Tibial nerve (tissue), 4 donors: ENCODE data around the gene CDHR4.

ENCODE experiments used
- EP300 ChIP-seq, 2 donors: sonication (generic); formaldehyde crosslinking; IDR thresholded peaks; one replicate each; pipeline ENCODE4 v1.6.1; 2017; ENCODE audit warnings: antibody characterized with exemption in 2 of 2, mild to moderate bottlenecking in 1 of 2
- POLR2A ChIP-seq, 2 donors: fragments of 450-650 bp; IDR thresholded peaks; one replicate each; pipeline ENCODE4 v1.6.1; 2017; ENCODE audit warnings: antibody characterized with exemption in 2 of 2, mild to moderate bottlenecking in 2 of 2, moderate library complexity in 2 of 2
- TF ChIP-seq, protein P1 (sequence below), 5 experiments: fragments of 200-600 bp in 3 of 5; fragments of 450-650 bp in 2 of 5; sonication (generic) in 3 of 5; IDR thresholded peaks; one replicate each; pipeline ENCODE4 v1.5.1; 2016 to 2019; ENCODE audit warnings: antibody characterized with exemption in 5 of 5, mild to moderate bottlenecking in 3 of 5, moderate library complexity in 2 of 5

DNA sequence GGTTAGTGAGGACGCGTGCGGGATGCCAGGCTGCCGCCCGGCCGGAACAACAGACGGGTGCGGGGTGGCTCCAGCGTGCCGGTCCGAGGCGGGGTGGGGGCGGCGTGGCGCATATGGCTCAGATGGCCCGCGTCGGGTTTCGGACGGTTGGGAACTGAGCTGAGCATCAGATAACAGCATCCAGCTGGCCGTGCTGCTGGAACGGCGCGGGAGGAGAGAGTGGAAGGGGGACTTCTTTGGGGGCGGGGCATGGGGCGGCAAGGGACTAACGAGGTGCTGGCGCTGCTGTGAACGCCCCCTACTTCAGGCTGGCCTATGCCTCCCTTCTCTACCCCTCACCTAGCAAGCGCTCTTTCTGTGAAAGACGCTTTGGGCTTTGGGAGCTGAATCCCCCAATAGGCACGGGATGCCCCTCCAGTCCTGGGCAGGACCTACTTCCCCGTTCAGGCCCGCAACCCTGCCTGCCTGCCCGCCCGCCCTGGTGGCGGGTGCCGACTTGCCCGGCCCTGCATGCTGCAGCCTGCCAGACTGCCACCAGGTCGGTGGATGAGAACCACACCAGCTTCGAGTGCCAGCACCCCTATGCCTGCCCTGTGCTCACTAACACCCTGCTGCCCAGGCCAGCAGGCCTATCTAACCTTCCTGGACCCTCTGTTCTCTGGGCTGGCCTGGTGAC is 3.9 kb upstream of the CDHR4 start:
- TF ChIP-seq POLR2A (IDR thresholded peaks at IDR 0.05) = no peak
- TF ChIP-seq, protein P1, sequence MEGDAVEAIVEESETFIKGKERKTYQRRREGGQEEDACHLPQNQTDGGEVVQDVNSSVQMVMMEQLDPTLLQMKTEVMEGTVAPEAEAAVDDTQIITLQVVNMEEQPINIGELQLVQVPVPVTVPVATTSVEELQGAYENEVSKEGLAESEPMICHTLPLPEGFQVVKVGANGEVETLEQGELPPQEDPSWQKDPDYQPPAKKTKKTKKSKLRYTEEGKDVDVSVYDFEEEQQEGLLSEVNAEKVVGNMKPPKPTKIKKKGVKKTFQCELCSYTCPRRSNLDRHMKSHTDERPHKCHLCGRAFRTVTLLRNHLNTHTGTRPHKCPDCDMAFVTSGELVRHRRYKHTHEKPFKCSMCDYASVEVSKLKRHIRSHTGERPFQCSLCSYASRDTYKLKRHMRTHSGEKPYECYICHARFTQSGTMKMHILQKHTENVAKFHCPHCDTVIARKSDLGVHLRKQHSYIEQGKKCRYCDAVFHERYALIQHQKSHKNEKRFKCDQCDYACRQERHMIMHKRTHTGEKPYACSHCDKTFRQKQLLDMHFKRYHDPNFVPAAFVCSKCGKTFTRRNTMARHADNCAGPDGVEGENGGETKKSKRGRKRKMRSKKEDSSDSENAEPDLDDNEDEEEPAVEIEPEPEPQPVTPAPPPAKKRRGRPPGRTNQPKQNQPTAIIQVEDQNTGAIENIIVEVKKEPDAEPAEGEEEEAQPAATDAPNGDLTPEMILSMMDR (IDR thresholded peaks at IDR 0.05) = peak in 1 of 5 experiments; percentile 13
- no peak for TF ChIP-seq EP300 (IDR thresholded peaks at IDR 0.05)
